ENCODE results near the gene TBC1D22A.

DNA sequence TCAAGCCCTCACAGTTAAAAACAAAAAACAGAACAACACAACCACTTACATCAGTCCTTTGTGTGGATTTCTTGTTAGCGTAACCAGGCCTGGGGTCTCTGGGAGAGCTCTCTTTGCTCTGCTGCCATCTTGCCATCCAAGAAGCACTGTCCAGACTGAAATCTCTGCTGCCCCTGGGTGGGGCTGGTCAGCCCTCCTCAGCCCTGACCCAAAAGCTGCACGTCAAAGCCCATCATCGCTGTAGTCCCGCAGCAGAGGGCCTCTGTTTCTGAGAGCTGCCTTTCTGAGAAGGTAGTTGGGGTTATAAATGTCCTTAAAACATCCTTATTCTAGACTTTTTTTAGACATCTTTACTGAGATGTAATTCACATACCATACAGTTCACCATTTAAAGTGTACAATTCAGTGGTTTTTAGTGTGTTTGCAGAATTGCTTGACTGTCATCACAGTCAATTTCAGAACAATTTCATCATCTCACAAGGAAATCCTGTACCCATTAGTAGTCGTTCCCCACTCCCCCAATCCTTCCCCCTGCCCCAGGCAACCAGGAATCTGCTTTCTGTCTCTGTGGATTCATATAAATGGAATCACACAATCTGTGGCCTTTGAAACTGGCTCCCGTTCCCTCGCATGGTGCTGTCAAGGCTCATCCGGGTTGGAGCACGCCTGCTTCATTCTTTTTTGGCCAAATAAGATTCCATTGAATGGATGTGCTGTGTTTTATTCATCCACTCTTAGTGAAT, 94.9 kb downstream of the TBC1D22A start:
- TF ChIP-seq, protein P1, sequence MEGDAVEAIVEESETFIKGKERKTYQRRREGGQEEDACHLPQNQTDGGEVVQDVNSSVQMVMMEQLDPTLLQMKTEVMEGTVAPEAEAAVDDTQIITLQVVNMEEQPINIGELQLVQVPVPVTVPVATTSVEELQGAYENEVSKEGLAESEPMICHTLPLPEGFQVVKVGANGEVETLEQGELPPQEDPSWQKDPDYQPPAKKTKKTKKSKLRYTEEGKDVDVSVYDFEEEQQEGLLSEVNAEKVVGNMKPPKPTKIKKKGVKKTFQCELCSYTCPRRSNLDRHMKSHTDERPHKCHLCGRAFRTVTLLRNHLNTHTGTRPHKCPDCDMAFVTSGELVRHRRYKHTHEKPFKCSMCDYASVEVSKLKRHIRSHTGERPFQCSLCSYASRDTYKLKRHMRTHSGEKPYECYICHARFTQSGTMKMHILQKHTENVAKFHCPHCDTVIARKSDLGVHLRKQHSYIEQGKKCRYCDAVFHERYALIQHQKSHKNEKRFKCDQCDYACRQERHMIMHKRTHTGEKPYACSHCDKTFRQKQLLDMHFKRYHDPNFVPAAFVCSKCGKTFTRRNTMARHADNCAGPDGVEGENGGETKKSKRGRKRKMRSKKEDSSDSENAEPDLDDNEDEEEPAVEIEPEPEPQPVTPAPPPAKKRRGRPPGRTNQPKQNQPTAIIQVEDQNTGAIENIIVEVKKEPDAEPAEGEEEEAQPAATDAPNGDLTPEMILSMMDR (conservative IDR thresholded peaks at IDR 0.05; ENCODE audit: low read depth, low read length): no peak
- no peak for TF ChIP-seq EZH2phosphoT487 (IDR thresholded peaks at IDR 0.05; ENCODE audit: borderline replicate concordance, low read length)

All from PC-3 (cell line).